Loucy (cell line): ENCODE data around the gene MIA.
"Not testable (repeated sequence)": the region's sequence is repeated elsewhere in the genome, so short reads cannot be mapped to it uniquely, and the experiment has no call there.

Experiments
- H2AFZ ChIP-seq: fragments of 200-600 bp; sonication (generic); 2 replicates; pipeline ENCODE4 v1.6.0; 2016; ENCODE audit warnings: antibody characterized with exemption, mild to moderate bottlenecking, low read length, moderate library complexity
- H3F3A ChIP-seq: fragments of 200-600 bp; 2 replicates; pipeline ENCODE4 v1.6.0; 2016; ENCODE audit warnings: antibody characterized with exemption, low read depth, mild to moderate bottlenecking
- H3K27me3 ChIP-seq: fragments of 200-600 bp; sonication (generic); 2 replicates; pipeline ENCODE4 v1.6.1; 2014; ENCODE audit warnings: low read length, mild to moderate bottlenecking; ENCODE audit not compliant: insufficient read depth, poor library complexity, severe bottlenecking
- H3K36me3 ChIP-seq: fragments of 200-600 bp; sonication (generic); 2 replicates; pipeline ENCODE4 v1.6.1; 2016; ENCODE audit warnings: low read length; ENCODE audit not compliant: insufficient read depth
- H3K4me1 ChIP-seq: fragments of 200-600 bp; sonication (generic); 2 replicates; pipeline ENCODE4 v1.5.1; 2014; ENCODE audit warnings: low read length, mild to moderate bottlenecking; ENCODE audit not compliant: insufficient read depth, poor library complexity, severe bottlenecking
- H3K4me2 ChIP-seq: fragments of 200-600 bp; sonication (generic); 2 replicates; pipeline ENCODE4 v1.6.0; 2014; ENCODE audit warnings: antibody characterized with exemption, low read length, low read depth, mild to moderate bottlenecking; ENCODE audit not compliant: poor library complexity, severe bottlenecking
- H3K4me3 ChIP-seq: fragments of 200-600 bp; sonication (generic); 2 replicates; pipeline ENCODE4 v1.5.1; 2014; ENCODE audit warnings: low read length, mild to moderate bottlenecking, mixed read lengths; ENCODE audit not compliant: poor library complexity, severe bottlenecking
- H3K79me2 ChIP-seq: fragments of 200-600 bp; sonication (generic); 2 replicates; pipeline ENCODE4 v1.6.1; 2014; ENCODE audit warnings: low read length; ENCODE audit not compliant: insufficient read depth
- H3K9ac ChIP-seq: fragments of 200-600 bp; sonication (generic); 2 replicates; pipeline ENCODE4 v1.6.0; 2014; ENCODE audit warnings: mild to moderate bottlenecking, low read depth, low read length, moderate library complexity; ENCODE audit not compliant: poor library complexity, severe bottlenecking
- H3K9me2 ChIP-seq: fragments of 200-600 bp; sonication (generic); replicated peaks from 2 replicates; pipeline ENCODE4 v1.6.1; 2016; ENCODE audit warnings: low read depth, low read length, mixed read lengths
- H3K9me3 ChIP-seq: fragments of 200-600 bp; sonication (generic); 2 replicates; pipeline ENCODE4 v1.6.1; 2014; ENCODE audit warnings: mild to moderate bottlenecking, antibody characterized with exemption, low read length, low read depth; ENCODE audit not compliant: insufficient read depth
- H4K20me1 ChIP-seq: fragments of 200-600 bp; sonication (generic); 2 replicates; pipeline ENCODE4 v1.6.0; 2014; ENCODE audit warnings: antibody characterized with exemption, low read length, mild to moderate bottlenecking; ENCODE audit not compliant: insufficient read depth, poor library complexity, severe bottlenecking

The MIA gene

GRCh38 chr19:40826312-40826698, 51.0 kb downstream of the MIA start:
- H3K9me2 ChIP-seq, H3K4me2 ChIP-seq, H3K4me1 ChIP-seq, H4K20me1 ChIP-seq, H3K79me2 ChIP-seq, H3K4me3 ChIP-seq, H3K27me3 ChIP-seq, H2AFZ ChIP-seq, H3F3A ChIP-seq, H3K9me3 ChIP-seq, H3K9ac ChIP-seq, H3K36me3 ChIP-seq: not testable (repeated sequence)

- not testable (repeated sequence) for H3K27me3 ChIP-seq, H3K4me2 ChIP-seq, H3K79me2 ChIP-seq, H4K20me1 ChIP-seq, H3K9me2 ChIP-seq, H3F3A ChIP-seq, H2AFZ ChIP-seq, H3K4me1 ChIP-seq, H3K9me3 ChIP-seq, H3K9ac ChIP-seq, H3K36me3 ChIP-seq, H3K4me3 ChIP-seq
Observed at GRCh38 chr19:40826699-40827385, 51.5 kb downstream of the MIA start.
